Activated naive CD8-positive, alpha-beta T cell treated with anti-CD3 and anti-CD28 coated beads, Interleukin-2, amount 50 U/mL, for 24 hours (primary cell): Measurements from ENCODE around the gene SP1.
"Not testable (repeated sequence)": the region's sequence is repeated elsewhere in the genome, so short reads cannot be mapped to it uniquely, and the experiment has no call there.

Experiments used
- ATAC-seq: fragments of 150-1000 bp; cut with Tn5 transposase; one replicate; pipeline ENCODE4 v1.10.0; 2021
- DNase-seq: peaks from one replicate; pipeline ENCODE4 v3.0.0; 2021
- H3K27ac Mint-ChIP-seq: one replicate; pipeline ENCODE4 v1.8.0; 2021; ENCODE audit warnings: mild to moderate bottlenecking, mixed read lengths
- H3K27me3 Mint-ChIP-seq: one replicate; pipeline ENCODE4 v1.8.0; 2021; ENCODE audit warnings: mixed read lengths
- H3K36me3 Mint-ChIP-seq: one replicate; pipeline ENCODE4 v1.8.0; 2021; ENCODE audit warnings: low read depth, mixed read lengths
- H3K4me1 Mint-ChIP-seq: one replicate; pipeline ENCODE4 v1.8.0; 2021; ENCODE audit warnings: mixed read lengths
- H3K4me3 Mint-ChIP-seq: one replicate; pipeline ENCODE4 v1.8.0; 2021; ENCODE audit warnings: mild to moderate bottlenecking, moderate library complexity, mixed read lengths
- H3K9me3 Mint-ChIP-seq: one replicate; pipeline ENCODE4 v1.8.0; 2021; ENCODE audit warnings: mixed read lengths

Gene SP1

GRCh38 chr12:53414756-53415417 is 34.9 kb downstream of the SP1 start:
- Mint-ChIP-seq H3K4me3 (no peak overlapping the region), H3K27me3 (no peaks in the 10 kb centered on the region), H3K9me3 (no peaks in the 10 kb centered on the region), H3K4me1 (peaks cover 71% of the 10 kb centered on the region), H3K36me3 (peaks cover 35% of the 10 kb centered on the region), H3K27ac (peak overlapping the region; percentile 7)
- DNase-seq (no peak), ATAC-seq (no peak)

GRCh38 chr12:53415752-53416389 is 35.9 kb downstream of the SP1 start:
- not testable (repeated sequence) for H3K27ac Mint-ChIP-seq, H3K27me3 Mint-ChIP-seq, H3K4me3 Mint-ChIP-seq, DNase-seq, ATAC-seq, H3K9me3 Mint-ChIP-seq
- H3K36me3 Mint-ChIP-seq = peaks cover 28% of the 10 kb centered on the region
- H3K4me1 Mint-ChIP-seq = peaks cover 73% of the 10 kb centered on the region

- H3K27me3 Mint-ChIP-seq, H3K9me3 Mint-ChIP-seq: not testable (repeated sequence)
- Mint-ChIP-seq H3K36me3 (peaks cover 15% of the 10 kb centered on the region), H3K27ac (peak overlapping the region; percentile 81), H3K4me3 (peak overlapping the region; percentile 40), H3K4me1 (peaks cover 70% of the 10 kb centered on the region)
- peak; percentile 19 for DNase-seq
- peak; percentile 7 for ATAC-seq
These were observed 37.4 kb downstream of the SP1 start for GRCh38 chr12:53417291-53417816.

- H3K9me3 Mint-ChIP-seq = no peaks in the 10 kb centered on the region
- no peaks in the 10 kb centered on the region for H3K27me3 Mint-ChIP-seq
- no peak overlapping the region for H3K4me3 Mint-ChIP-seq
- H3K27ac Mint-ChIP-seq = peak overlapping the region; percentile 52
- peaks cover 62% of the 10 kb centered on the region for H3K4me1 Mint-ChIP-seq
- peaks cover 8% of the 10 kb centered on the region for H3K36me3 Mint-ChIP-seq
- DNase-seq = no peak
- no peak for ATAC-seq
These were observed 38.2 kb downstream of the SP1 start for GRCh38 chr12:53418221-53418620.

- DNase-seq (no peak), ATAC-seq (no peak)
- Mint-ChIP-seq H3K36me3 (peaks cover 3% of the 10 kb centered on the region), H3K27ac (no peak overlapping the region), H3K9me3 (no peaks in the 10 kb centered on the region), H3K27me3 (no peaks in the 10 kb centered on the region), H3K4me1 (peaks cover 50% of the 10 kb centered on the region), H3K4me3 (no peak overlapping the region)
These were observed 39.8 kb downstream of the SP1 start for GRCh38 chr12:53419756-53420155.

GRCh38 chr12:53422247-53422646 is 42.3 kb downstream of the SP1 start:
- ATAC-seq, DNase-seq, H3K27ac Mint-ChIP-seq: not testable (repeated sequence)

GRCh38 chr12:53423597-53423996 is 43.6 kb downstream of the SP1 start, which contains the start of gene AMHR2:
TSS of gene AMHR2 (plus strand) at chr12:53423855. CDS start at chr12:53423935, 80 bp downstream.
- H3K27me3 Mint-ChIP-seq = no peaks in the 10 kb centered on the region
- H3K9me3 Mint-ChIP-seq = no peaks in the 10 kb centered on the region
- ATAC-seq (no peak), DNase-seq (no peak)
- H3K36me3 Mint-ChIP-seq = no peaks in the 10 kb centered on the region
- peaks cover 30% of the 10 kb centered on the region for H3K4me1 Mint-ChIP-seq
- H3K27ac Mint-ChIP-seq = no peak within 1 kb of the TSS
- no peak within 1 kb of the TSS for H3K4me3 Mint-ChIP-seq

More at GRCh38 chr12:53422247-53422646, 42.3 kb downstream of the SP1 start:
- H3K4me3 Mint-ChIP-seq, H3K9me3 Mint-ChIP-seq, H3K27me3 Mint-ChIP-seq, H3K36me3 Mint-ChIP-seq: not testable (repeated sequence)
- H3K4me1 Mint-ChIP-seq = peaks cover 31% of the 10 kb centered on the region

GRCh38 chr12:53424626-53425514 is 44.9 kb downstream of the SP1 start:
- Mint-ChIP-seq H3K27ac (no peak overlapping the region), H3K36me3 (no peaks in the 10 kb centered on the region), H3K4me3 (no peak overlapping the region), H3K9me3 (no peaks in the 10 kb centered on the region), H3K27me3 (no peaks in the 10 kb centered on the region), H3K4me1 (peaks cover 24% of the 10 kb centered on the region)
- ATAC-seq (no peak), DNase-seq (no peak)

GRCh38 chr12:53425515-53426150 is 45.7 kb downstream of the SP1 start:
- H3K4me1 Mint-ChIP-seq = peaks cover 23% of the 10 kb centered on the region
- no peak overlapping the region for H3K27ac Mint-ChIP-seq
- no peak overlapping the region for H3K4me3 Mint-ChIP-seq
- DNase-seq (no peak), ATAC-seq (no peak)
- no peaks in the 10 kb centered on the region for H3K9me3 Mint-ChIP-seq
- no peaks in the 10 kb centered on the region for H3K36me3 Mint-ChIP-seq
- H3K27me3 Mint-ChIP-seq = no peaks in the 10 kb centered on the region

GRCh38 chr12:53427905-53428594 is 48.1 kb downstream of the SP1 start:
- peak overlapping the region; percentile 12 for H3K27ac Mint-ChIP-seq
- H3K9me3 Mint-ChIP-seq = no peaks in the 10 kb centered on the region
- H3K36me3 Mint-ChIP-seq = no peaks in the 10 kb centered on the region
- H3K4me1 Mint-ChIP-seq = peaks cover 14% of the 10 kb centered on the region
- no peaks in the 10 kb centered on the region for H3K27me3 Mint-ChIP-seq
- DNase-seq (peak; percentile 36), ATAC-seq (peak; percentile 100)
- H3K4me3 Mint-ChIP-seq = no peak overlapping the region

- Mint-ChIP-seq H3K4me1 (peaks cover 14% of the 10 kb centered on the region), H3K36me3 (no peaks in the 10 kb centered on the region), H3K4me3 (no peak overlapping the region), H3K27me3 (no peaks in the 10 kb centered on the region), H3K27ac (peak overlapping the region; percentile 12), H3K9me3 (no peaks in the 10 kb centered on the region)
- ATAC-seq = no peak
- DNase-seq = no peak
These were observed 48.8 kb downstream of the SP1 start for GRCh38 chr12:53428741-53429140.

GRCh38 chr12:53430116-53430515 is 50.1 kb downstream of the SP1 start:
- Mint-ChIP-seq H3K4me3 (no peak overlapping the region), H3K9me3 (no peaks in the 10 kb centered on the region), H3K36me3 (no peaks in the 10 kb centered on the region), H3K4me1 (peaks cover 14% of the 10 kb centered on the region), H3K27me3 (no peaks in the 10 kb centered on the region), H3K27ac (no peak overlapping the region)
- ATAC-seq = no peak
- no peak for DNase-seq

- no peaks in the 10 kb centered on the region for H3K27me3 Mint-ChIP-seq
These were observed 51.2 kb downstream of the SP1 start for GRCh38 chr12:53431187-53431586.

GRCh38 chr12:53435326-53435725 is 55.4 kb downstream of the SP1 start:
- not testable (repeated sequence) for H3K27ac Mint-ChIP-seq, DNase-seq, H3K4me3 Mint-ChIP-seq, H3K27me3 Mint-ChIP-seq, H3K36me3 Mint-ChIP-seq, H3K9me3 Mint-ChIP-seq, H3K4me1 Mint-ChIP-seq, ATAC-seq

More at GRCh38 chr12:53431187-53431586, 51.2 kb downstream of the SP1 start:
- no peaks in the 10 kb centered on the region for H3K9me3 Mint-ChIP-seq
- H3K4me3 Mint-ChIP-seq = no peak overlapping the region
- no peak overlapping the region for H3K27ac Mint-ChIP-seq
- no peak for DNase-seq
- H3K36me3 Mint-ChIP-seq = no peaks in the 10 kb centered on the region
- peaks cover 14% of the 10 kb centered on the region for H3K4me1 Mint-ChIP-seq
- no peak for ATAC-seq
